HepG2 (cell line): ENCODE measurements around the gene SEM1. TPM values are rescaled to one million over a fixed set of nuclear protein-coding genes. Genes with fewer than 3 reads are reported as not detected.

ENCODE experiments used
- ATAC-seq: fragments of 200-7000 bp; cut with Tn5 transposase; 3 replicates; pipeline ENCODE4 v1.9.1; 2020; ENCODE audit warnings: mild to moderate bottlenecking, moderate library complexity
- BruUV-seq: library from RNA; stranded (reverse); fragments of 400-500 nt; replicated peaks from 2 replicates; lab custom pipeline; 2021; lab: Mats Ljungman, UMichigan
- CTCF ChIA-PET: fragments of 300-600 bp; formaldehyde crosslinking; extraction: SDS; loops from one replicate; lab custom pipeline; 2021; ENCODE audit warnings: low total read pairs, inconsistent platforms, low intra/inter-chr PET ratio; lab: Yijun Ruan, JAX
- POLR2A ChIA-PET: fragments of 350-600 bp; sonication (Branson Sonifier 250); formaldehyde crosslinking; loops from one replicate; lab custom pipeline; 2020; ENCODE audit warnings: antibody characterized with exemption, inconsistent platforms; lab: Yijun Ruan, JAX
- DNase-seq: peaks from one replicate; pipeline ENCODE4 v3.0.0-alpha.2; 2015; ENCODE audit warnings: low spot score
- FAIRE-seq: peaks from 3 replicates; lab custom pipeline; 2011; peaks lifted over from hg19 to GRCh38; lab: Jason Lieb, UNC
- H2AFZ ChIP-seq: one replicate; pipeline ENCODE4 v1.6.1; 2011; ENCODE audit warnings: low read length, inconsistent platforms
- H3K27ac ChIP-seq: fragments of 300-600 bp; 3 replicates; pipeline ENCODE4 v1.8.0; 2011; ENCODE audit warnings: mixed run types, mild to moderate bottlenecking, mixed read lengths, low read length, inconsistent platforms; ENCODE audit not compliant: insufficient read depth; ENCODE audit errors: extremely low read length
- H3K27me3 ChIP-seq, 2 experiments: fragments of 200-600 bp in 1 of 2; 2 replicates in 1 of 2; 3 replicates in 1 of 2; pipeline versions ENCODE4 v1.6.0 to v1.8.0; 2011; ENCODE audit warnings: low read length in 2 of 2, mild to moderate bottlenecking in 2 of 2, moderate library complexity in 2 of 2, inconsistent platforms in 1 of 2; ENCODE audit not compliant: insufficient read depth in 2 of 2, control insufficient read depth in 1 of 2
- H3K36me3 ChIP-seq, 2 experiments: fragments of 200-600 bp in 1 of 2; replicated peaks in 1 of 2; 2 replicates in 1 of 2; 3 replicates in 1 of 2; pipeline versions ENCODE4 v1.5.1 to v1.8.0; 2011; ENCODE audit warnings: low read length in 2 of 2, inconsistent platforms in 1 of 2; ENCODE audit not compliant: insufficient read depth in 2 of 2, control insufficient read depth in 1 of 2
- H3K4me1 ChIP-seq: 2 replicates; pipeline ENCODE4 v1.5.1; 2012; ENCODE audit warnings: low read length, inconsistent platforms; ENCODE audit not compliant: insufficient read depth
- H3K4me2 ChIP-seq: 2 replicates; pipeline ENCODE4 v1.6.0; 2011; ENCODE audit warnings: low read depth, low read length, inconsistent platforms
- H3K4me3 ChIP-seq, 3 experiments: fragments of 200-600 bp in 1 of 3; sonication (generic), shearing (Covaris generic) in 1 of 3; replicated peaks in 1 of 3; 2 replicates each; pipeline ENCODE4 v1.5.1; 2011 to 2016; ENCODE audit warnings: low read length in 3 of 3, inconsistent platforms in 2 of 3, low read depth in 2 of 3, mild to moderate bottlenecking in 2 of 3, control low read depth in 1 of 3, mixed read lengths in 1 of 3; ENCODE audit not compliant: insufficient read depth in 1 of 3
- H3K79me2 ChIP-seq: one replicate; pipeline ENCODE4 v1.6.1; 2011; ENCODE audit warnings: low read length, inconsistent platforms; ENCODE audit not compliant: insufficient read depth
- H3K9ac ChIP-seq: 2 replicates; pipeline ENCODE4 v1.6.0; 2011; ENCODE audit warnings: mild to moderate bottlenecking, low read depth, low read length, inconsistent platforms; ENCODE audit not compliant: insufficient read depth
- H3K9me3 ChIP-seq: 2 replicates; pipeline ENCODE4 v1.5.1; 2012; ENCODE audit warnings: mild to moderate bottlenecking, low read length
- H4K20me1 ChIP-seq: 2 replicates; pipeline ENCODE4 v1.6.0; 2011; ENCODE audit warnings: inconsistent platforms, mild to moderate bottlenecking, low read length, moderate library complexity; ENCODE audit not compliant: insufficient read depth
- GLI4 ChIP-seq: sonication (generic); formaldehyde crosslinking; IDR thresholded peaks from 2 replicates; pipeline ENCODE4 v1.5.1; 2020; ENCODE audit warnings: missing genetic modification reagents, mild to moderate bottlenecking, moderate library complexity, borderline replicate concordance
- HDAC2 ChIP-seq: sonication (generic); formaldehyde crosslinking; IDR thresholded peaks from 2 replicates; pipeline ENCODE4 v1.4.0; 2020; ENCODE audit warnings: missing genetic modification reagents
- NFATC3 ChIP-seq: sonication (generic); formaldehyde crosslinking; IDR thresholded peaks from 2 replicates; pipeline ENCODE4 v1.5.1; 2020; ENCODE audit warnings: mild to moderate bottlenecking, missing genetic modification reagents
- TARDBP ChIP-seq: sonication (generic); formaldehyde crosslinking; IDR thresholded peaks from 2 replicates; pipeline ENCODE4 v1.8.0; 2022; ENCODE audit warnings: mild to moderate bottlenecking, missing genetic modification reagents
- ZNF235 ChIP-seq: sonication (generic); formaldehyde crosslinking; IDR thresholded peaks from 2 replicates; pipeline ENCODE4 v1.8.1; 2023; ENCODE audit warnings: mild to moderate bottlenecking, missing genetic modification reagents, borderline replicate concordance
- ZNF572 ChIP-seq: sonication (generic); formaldehyde crosslinking; IDR thresholded peaks from 2 replicates; pipeline ENCODE4 v1.5.1; 2020; ENCODE audit warnings: mild to moderate bottlenecking, missing genetic modification reagents
- WGBS: methylation state at CpG from one replicate; pipeline ENCODE4 v1.1.6; 2017; ENCODE audit warnings: low lambda C conversion rate; 5-methylcytosine and 5-hydroxymethylcytosine counted together
- in situ Hi-C: cut with HindIII; loops from 2 replicates; pipeline ENCODE4 v1.10.0; 2017; ENCODE audit warnings: low pct_unique_long_range_greater_than_20kb; ENCODE audit not compliant: extremely low pct_ligation_motif_present
- intact Hi-C: fragments of 100-400 bp; cut with micrococcal nuclease; formaldehyde crosslinking; loops from one replicate; pipeline ENCODE4 v1.10.0; 2022; ENCODE audit not compliant: unreplicated experiment
- polyA plus RNA-seq, 8 experiments: library from polyadenylated mRNA; depleted of rRNA in 3 of 8; stranded (reverse) in 7 of 8; unstranded in 1 of 8; fragments of >200 nt; fragmentation: Illumina TruSeq in 4 of 8; extraction: Trizol in 4 of 8; gene quantifications; 2 replicates each; pipeline versions ENCODE4 v1.2.1 to v1.2.3, GENCODE V29; 2011 to 2016; ENCODE audit warnings: low read depth in 4 of 8, missing spikeins in 1 of 8, mixed read lengths in 1 of 8; ENCODE audit not compliant: insufficient read depth in 1 of 8
- total RNA-seq, 5 experiments: library from RNA; depleted of rRNA; stranded (reverse); fragments of >200 nt; fragmentation: Illumina TruSeq; extraction: Trizol; gene quantifications; 2 replicates each; pipeline ENCODE4 v1.2.3, GENCODE V29; 2016; ENCODE audit warnings: low read depth in 1 of 5
- TF ChIP-seq, protein P1 (sequence below): sonication (generic); formaldehyde crosslinking; IDR thresholded peaks from 2 replicates; pipeline ENCODE4 v1.4.0; 2020; ENCODE audit warnings: mild to moderate bottlenecking, missing genetic modification reagents
- TF ChIP-seq, protein P2 (sequence below): sonication (generic); formaldehyde crosslinking; IDR thresholded peaks from 2 replicates; pipeline ENCODE4 v1.9.0; 2022; ENCODE audit warnings: missing genetic modification reagents, mild to moderate bottlenecking, borderline replicate concordance

The SEM1 gene
- total and polyA plus RNA-seq, 2 of the 13 experiments (the other 11 are each of a cell fraction or from before 2014, with no cell fraction given) = 40.7 to 174 TPM

DNA sequence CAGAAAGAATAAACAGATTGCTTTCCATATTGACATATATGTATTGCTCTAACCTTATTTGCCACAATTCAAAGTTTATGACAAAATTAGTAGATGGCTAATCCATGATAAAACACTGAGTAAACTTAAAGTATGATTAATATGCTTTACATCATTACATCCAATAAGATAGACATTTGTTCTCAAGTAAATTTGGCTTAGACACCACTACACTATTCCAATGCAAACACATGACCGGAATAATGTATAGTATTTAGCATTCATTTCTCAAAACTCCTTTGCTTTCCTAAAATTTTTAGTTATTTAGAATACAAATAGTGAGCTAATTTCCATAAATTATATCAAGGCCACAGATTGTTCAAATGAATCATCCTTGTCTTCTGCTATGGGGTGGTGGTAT is 20.2 kb downstream of the SEM1 start:
- CTCF ChIA-PET = no interaction called here

More for the DNA sequence above, 20.2 kb downstream of the SEM1 start:
- FAIRE-seq = no peak
- Histone ChIP-seq H3K27me3 (no peaks in the 10 kb centered on the region), H4K20me1 (no peaks in the 10 kb centered on the region), H3K36me3 (peaks cover 3 to 34% of the 10 kb centered on the region in 2 experiments; a peak in 3 of 5 replicates), H2AFZ (no peak overlapping the region), H3K4me3 (no peak overlapping the region), H3K27ac (no peak overlapping the region), H3K9me3 (no peaks in the 10 kb centered on the region), H3K9ac (no peak overlapping the region), H3K4me1 (no peaks in the 10 kb centered on the region), H3K4me2 (no peak overlapping the region), H3K79me2 (peaks cover 10% of the 10 kb centered on the region)
- BruUV-seq = no TSS peak
- POLR2A ChIA-PET = no interaction called here
- 97% methylated on average over 1 of the region's 1 CpG for WGBS
- no peak for TF ChIP-seq TARDBP (CRISPR knock-in tag)
- TF ChIP-seq NFATC3 (CRISPR knock-in tag) = no peak
- TF ChIP-seq ZNF572 (CRISPR knock-in tag) = no peak
- TF ChIP-seq, protein P1, sequence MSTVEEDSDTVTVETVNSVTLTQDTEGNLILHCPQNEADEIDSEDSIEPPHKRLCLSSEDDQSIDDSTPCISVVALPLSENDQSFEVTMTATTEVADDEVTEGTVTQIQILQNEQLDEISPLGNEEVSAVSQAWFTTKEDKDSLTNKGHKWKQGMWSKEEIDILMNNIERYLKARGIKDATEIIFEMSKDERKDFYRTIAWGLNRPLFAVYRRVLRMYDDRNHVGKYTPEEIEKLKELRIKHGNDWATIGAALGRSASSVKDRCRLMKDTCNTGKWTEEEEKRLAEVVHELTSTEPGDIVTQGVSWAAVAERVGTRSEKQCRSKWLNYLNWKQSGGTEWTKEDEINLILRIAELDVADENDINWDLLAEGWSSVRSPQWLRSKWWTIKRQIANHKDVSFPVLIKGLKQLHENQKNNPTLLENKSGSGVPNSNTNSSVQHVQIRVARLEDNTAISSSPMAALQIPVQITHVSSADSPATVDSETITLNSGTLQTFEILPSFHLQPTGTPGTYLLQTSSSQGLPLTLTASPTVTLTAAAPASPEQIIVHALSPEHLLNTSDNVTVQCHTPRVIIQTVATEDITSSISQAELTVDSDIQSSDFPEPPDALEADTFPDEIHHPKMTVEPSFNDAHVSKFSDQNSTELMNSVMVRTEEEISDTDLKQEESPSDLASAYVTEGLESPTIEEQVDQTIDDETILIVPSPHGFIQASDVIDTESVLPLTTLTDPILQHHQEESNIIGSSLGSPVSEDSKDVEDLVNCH (CRISPR knock-in tag) = no peak
- TF ChIP-seq GLI4 (CRISPR knock-in tag) = no peak
- no peak for TF ChIP-seq HDAC2 (CRISPR knock-in tag)
- no peak for TF ChIP-seq ZNF235 (CRISPR knock-in tag)
- TF ChIP-seq, protein P2, sequence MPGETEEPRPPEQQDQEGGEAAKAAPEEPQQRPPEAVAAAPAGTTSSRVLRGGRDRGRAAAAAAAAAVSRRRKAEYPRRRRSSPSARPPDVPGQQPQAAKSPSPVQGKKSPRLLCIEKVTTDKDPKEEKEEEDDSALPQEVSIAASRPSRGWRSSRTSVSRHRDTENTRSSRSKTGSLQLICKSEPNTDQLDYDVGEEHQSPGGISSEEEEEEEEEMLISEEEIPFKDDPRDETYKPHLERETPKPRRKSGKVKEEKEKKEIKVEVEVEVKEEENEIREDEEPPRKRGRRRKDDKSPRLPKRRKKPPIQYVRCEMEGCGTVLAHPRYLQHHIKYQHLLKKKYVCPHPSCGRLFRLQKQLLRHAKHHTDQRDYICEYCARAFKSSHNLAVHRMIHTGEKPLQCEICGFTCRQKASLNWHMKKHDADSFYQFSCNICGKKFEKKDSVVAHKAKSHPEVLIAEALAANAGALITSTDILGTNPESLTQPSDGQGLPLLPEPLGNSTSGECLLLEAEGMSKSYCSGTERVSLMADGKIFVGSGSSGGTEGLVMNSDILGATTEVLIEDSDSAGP (CRISPR knock-in tag) = no peak
- intact Hi-C loops = no loop called here
- no peak for ATAC-seq
- in situ Hi-C loops = no loop called here
- DNase-seq = no peak
